NB4 (cell line): ENCODE data around the gene RACK1.

ENCODE experiments used
- POLR2A ChIP-seq: IDR thresholded peaks from 2 replicates; pipeline ENCODE4 v1.6.1; 2011; ENCODE audit warnings: mild to moderate bottlenecking; ENCODE audit not compliant: insufficient read length; ENCODE audit errors: extremely low read depth
- TF ChIP-seq, protein P1 (sequence below): IDR thresholded peaks from one replicate; pipeline ENCODE4 v1.5.1; 2012; ENCODE audit warnings: low read depth, low read length

GRCh38 chr5:181217111-181217802, 26.4 kb downstream of the RACK1 start:
- TF ChIP-seq, protein P1, sequence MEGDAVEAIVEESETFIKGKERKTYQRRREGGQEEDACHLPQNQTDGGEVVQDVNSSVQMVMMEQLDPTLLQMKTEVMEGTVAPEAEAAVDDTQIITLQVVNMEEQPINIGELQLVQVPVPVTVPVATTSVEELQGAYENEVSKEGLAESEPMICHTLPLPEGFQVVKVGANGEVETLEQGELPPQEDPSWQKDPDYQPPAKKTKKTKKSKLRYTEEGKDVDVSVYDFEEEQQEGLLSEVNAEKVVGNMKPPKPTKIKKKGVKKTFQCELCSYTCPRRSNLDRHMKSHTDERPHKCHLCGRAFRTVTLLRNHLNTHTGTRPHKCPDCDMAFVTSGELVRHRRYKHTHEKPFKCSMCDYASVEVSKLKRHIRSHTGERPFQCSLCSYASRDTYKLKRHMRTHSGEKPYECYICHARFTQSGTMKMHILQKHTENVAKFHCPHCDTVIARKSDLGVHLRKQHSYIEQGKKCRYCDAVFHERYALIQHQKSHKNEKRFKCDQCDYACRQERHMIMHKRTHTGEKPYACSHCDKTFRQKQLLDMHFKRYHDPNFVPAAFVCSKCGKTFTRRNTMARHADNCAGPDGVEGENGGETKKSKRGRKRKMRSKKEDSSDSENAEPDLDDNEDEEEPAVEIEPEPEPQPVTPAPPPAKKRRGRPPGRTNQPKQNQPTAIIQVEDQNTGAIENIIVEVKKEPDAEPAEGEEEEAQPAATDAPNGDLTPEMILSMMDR = no peak
- TF ChIP-seq POLR2A = no peak
